Activated CD8-positive, alpha-beta T cell treated with anti-CD3 and anti-CD28 coated beads for 36 hours (primary cell): Measurements from ENCODE around the gene CDK15. TPM values are rescaled to one million over a fixed set of nuclear protein-coding genes. Genes with fewer than 3 reads are reported as not detected.

Experiments used
- ATAC-seq: fragments of 200-7000 bp; cut with Tn5 transposase; one replicate; pipeline ENCODE4 v1.10.0; 2021; ENCODE audit warnings: mild to moderate bottlenecking, moderate library complexity
- CTCF ChIA-PET: fragments of 350-600 bp; sonication (Branson Sonifier 250); formaldehyde crosslinking; loops from one replicate; lab custom pipeline; 2021; ENCODE audit warnings: antibody characterized with exemption; lab: Charles Lee
- POLR2A ChIA-PET: fragments of 350-600 bp; sonication (Branson Sonifier 250); formaldehyde crosslinking; loops from one replicate; lab custom pipeline; 2021; ENCODE audit warnings: antibody characterized with exemption; lab: Charles Lee
- DNase-seq: peaks from one replicate; pipeline ENCODE4 v3.0.0-alpha.2; 2020
- H3K27ac Mint-ChIP-seq: one replicate; pipeline ENCODE4 v1.8.0; 2021; ENCODE audit warnings: mild to moderate bottlenecking, mixed read lengths
- H3K27me3 Mint-ChIP-seq: one replicate; pipeline ENCODE4 v1.8.0; 2021; ENCODE audit warnings: mixed read lengths
- H3K36me3 Mint-ChIP-seq: one replicate; pipeline ENCODE4 v1.8.0; 2021; ENCODE audit warnings: low read depth, mixed read lengths
- H3K4me1 Mint-ChIP-seq: one replicate; pipeline ENCODE4 v1.8.0; 2021; ENCODE audit warnings: low read depth, mixed read lengths
- H3K4me3 Mint-ChIP-seq: one replicate; pipeline ENCODE4 v1.8.0; 2021; ENCODE audit warnings: mild to moderate bottlenecking, moderate library complexity, mixed read lengths
- H3K9me3 Mint-ChIP-seq: one replicate; pipeline ENCODE4 v1.8.0; 2021; ENCODE audit warnings: mixed read lengths
- intact Hi-C: fragments of 100-400 bp; cut with micrococcal nuclease; formaldehyde crosslinking; loops from one replicate; pipeline ENCODE4 v1.10.0; 2022
- total RNA-seq, 2 experiments: library from RNA; stranded (reverse); gene quantifications; one replicate each; pipeline ENCODE4 v1.2.3, GENCODE V29; 2021
- TF ChIP-seq, protein P1 (sequence below): fragments of 200-600 bp; IDR thresholded peaks from one replicate; pipeline ENCODE4 v1.8.0; 2022; ENCODE audit warnings: antibody characterized with exemption, mild to moderate bottlenecking

The CDK15 gene
- total RNA-seq, 2 experiments from 2014 or later, result not detected

DNA sequence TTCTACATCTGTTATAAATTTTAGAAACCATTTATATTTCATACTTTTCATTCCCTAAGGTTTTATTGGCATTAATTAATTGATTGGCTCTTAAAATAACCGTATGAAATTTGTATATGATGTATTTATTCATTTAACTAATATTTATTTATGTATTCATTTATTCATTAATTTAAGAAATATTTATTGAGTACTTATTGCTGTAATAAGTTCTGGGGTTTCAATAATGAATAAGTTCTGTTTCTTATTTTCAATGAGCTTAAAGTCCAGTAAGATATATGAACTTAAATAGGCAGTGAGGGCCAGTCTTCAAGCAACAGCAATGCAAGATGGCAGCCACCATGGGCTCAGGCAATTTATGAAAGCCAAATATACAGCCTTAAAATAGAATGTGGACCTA lies 17.9 kb downstream of the CDK15 start:
- no peaks in the 10 kb centered on the region for H3K4me1 Mint-ChIP-seq
- H3K27me3 Mint-ChIP-seq, result peaks cover 2% of the 10 kb centered on the region
- H3K9me3 Mint-ChIP-seq, result no peaks in the 10 kb centered on the region
- TF ChIP-seq, protein P1, sequence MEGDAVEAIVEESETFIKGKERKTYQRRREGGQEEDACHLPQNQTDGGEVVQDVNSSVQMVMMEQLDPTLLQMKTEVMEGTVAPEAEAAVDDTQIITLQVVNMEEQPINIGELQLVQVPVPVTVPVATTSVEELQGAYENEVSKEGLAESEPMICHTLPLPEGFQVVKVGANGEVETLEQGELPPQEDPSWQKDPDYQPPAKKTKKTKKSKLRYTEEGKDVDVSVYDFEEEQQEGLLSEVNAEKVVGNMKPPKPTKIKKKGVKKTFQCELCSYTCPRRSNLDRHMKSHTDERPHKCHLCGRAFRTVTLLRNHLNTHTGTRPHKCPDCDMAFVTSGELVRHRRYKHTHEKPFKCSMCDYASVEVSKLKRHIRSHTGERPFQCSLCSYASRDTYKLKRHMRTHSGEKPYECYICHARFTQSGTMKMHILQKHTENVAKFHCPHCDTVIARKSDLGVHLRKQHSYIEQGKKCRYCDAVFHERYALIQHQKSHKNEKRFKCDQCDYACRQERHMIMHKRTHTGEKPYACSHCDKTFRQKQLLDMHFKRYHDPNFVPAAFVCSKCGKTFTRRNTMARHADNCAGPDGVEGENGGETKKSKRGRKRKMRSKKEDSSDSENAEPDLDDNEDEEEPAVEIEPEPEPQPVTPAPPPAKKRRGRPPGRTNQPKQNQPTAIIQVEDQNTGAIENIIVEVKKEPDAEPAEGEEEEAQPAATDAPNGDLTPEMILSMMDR, result no peak
- intact Hi-C loops, result no loop called here
- no peak overlapping the region for H3K27ac Mint-ChIP-seq
- H3K36me3 Mint-ChIP-seq, result no peaks in the 10 kb centered on the region
- ATAC-seq (no peak), DNase-seq (no peak)
- no peak overlapping the region for H3K4me3 Mint-ChIP-seq
- ChIA-PET CTCF (interaction anchor here (0.7 kb wide), 1 partner anchor 43 kb away, joined by 3 read pairs; no protein-coding TSS in a partner anchor), POLR2A (no interaction called here)

DNA sequence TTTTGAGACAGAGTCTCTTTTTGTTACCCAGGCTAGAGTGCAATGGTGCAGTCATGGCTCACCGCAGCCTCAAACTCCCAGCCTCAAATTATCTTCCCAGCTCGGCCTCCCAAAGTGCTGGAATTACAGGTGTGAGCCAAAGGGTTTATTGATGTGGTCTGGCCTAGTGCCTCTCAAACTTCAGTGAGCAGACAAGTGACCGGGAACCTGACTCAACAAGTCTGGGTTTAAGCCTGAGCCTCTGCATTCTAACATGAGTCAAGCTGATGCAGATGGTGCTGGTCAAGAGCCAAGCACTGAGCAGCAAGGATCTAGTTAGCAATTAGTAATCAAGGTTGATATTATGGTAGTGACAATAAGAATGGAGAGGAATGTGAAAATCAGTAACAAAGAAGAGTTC lies 21.3 kb downstream of the CDK15 start:
- Mint-ChIP-seq H3K27me3 (peaks cover 3% of the 10 kb centered on the region), H3K27ac (no peak overlapping the region), H3K4me3 (no peak overlapping the region), H3K9me3 (no peaks in the 10 kb centered on the region), H3K4me1 (no peaks in the 10 kb centered on the region), H3K36me3 (no peaks in the 10 kb centered on the region)
- TF ChIP-seq, protein P1, result no peak
- ChIA-PET CTCF (no interaction called here), POLR2A (no interaction called here)
- intact Hi-C loops, result no loop called here
- DNase-seq, result no peak
- no peak for ATAC-seq

DNA sequence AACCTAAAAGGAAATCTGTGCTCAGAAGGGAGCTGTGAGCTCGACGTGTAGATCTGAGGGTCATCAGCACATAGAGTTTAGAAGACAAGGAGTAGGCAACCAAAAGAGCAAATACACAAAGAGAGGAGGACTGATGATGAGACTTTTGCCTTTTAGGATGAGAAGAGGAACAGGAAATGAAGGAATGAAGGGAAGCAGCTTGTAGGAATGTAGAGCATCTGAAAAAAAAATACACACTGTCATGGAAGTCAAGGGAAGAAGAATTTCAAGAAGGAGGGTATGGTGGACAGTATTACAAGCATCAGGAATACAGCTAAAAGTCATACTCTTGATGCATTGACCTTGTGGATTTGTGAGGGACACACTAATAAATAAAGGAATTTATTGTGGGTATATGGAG lies 21.9 kb downstream of the CDK15 start:
- intact Hi-C loops, result no loop called here
- TF ChIP-seq, protein P1, result no peak
- H3K27ac Mint-ChIP-seq, result no peak overlapping the region
- no peaks in the 10 kb centered on the region for H3K4me1 Mint-ChIP-seq
- CTCF ChIA-PET, result no interaction called here
- POLR2A ChIA-PET, result no interaction called here
- DNase-seq, result no peak
- ATAC-seq, result no peak
- no peaks in the 10 kb centered on the region for H3K36me3 Mint-ChIP-seq
- no peak overlapping the region for H3K4me3 Mint-ChIP-seq
- H3K9me3 Mint-ChIP-seq, result no peaks in the 10 kb centered on the region
- peaks cover 3% of the 10 kb centered on the region for H3K27me3 Mint-ChIP-seq

DNA sequence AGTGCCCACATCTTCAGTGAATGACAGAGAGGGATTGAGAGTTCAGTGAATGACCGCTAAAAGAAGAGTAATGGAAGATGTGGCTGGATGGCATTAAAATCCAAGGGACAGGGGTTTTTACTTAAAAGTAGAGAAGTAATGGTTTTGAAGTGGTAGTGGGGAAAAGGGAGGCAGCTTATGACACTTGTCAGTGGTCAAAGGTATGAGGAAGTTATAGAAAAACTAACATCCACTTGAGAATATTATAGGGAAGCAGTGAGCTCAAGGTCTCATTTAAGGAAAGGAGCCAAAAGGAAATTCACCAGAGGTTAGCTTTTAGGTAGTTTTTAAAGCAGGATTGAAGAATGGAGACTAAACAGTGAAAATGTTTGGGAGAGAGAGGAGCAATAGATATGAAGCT lies 24.3 kb downstream of the CDK15 start:
- no peak for DNase-seq
- intact Hi-C loops, result no loop called here
- TF ChIP-seq, protein P1, result no peak
- Mint-ChIP-seq H3K27me3 (peaks cover 3% of the 10 kb centered on the region), H3K36me3 (no peaks in the 10 kb centered on the region), H3K4me3 (no peak overlapping the region), H3K9me3 (no peaks in the 10 kb centered on the region), H3K4me1 (no peaks in the 10 kb centered on the region), H3K27ac (no peak overlapping the region)
- ChIA-PET POLR2A (interaction anchor here (1.0 kb wide), 1 partner anchor 160 kb away, joined by 3 read pairs; no protein-coding TSS in a partner anchor), CTCF (interaction anchor here (0.8 kb wide), 1 partner anchor 17 kb away, joined by 4 read pairs; no protein-coding TSS in a partner anchor)
- no peak for ATAC-seq

DNA sequence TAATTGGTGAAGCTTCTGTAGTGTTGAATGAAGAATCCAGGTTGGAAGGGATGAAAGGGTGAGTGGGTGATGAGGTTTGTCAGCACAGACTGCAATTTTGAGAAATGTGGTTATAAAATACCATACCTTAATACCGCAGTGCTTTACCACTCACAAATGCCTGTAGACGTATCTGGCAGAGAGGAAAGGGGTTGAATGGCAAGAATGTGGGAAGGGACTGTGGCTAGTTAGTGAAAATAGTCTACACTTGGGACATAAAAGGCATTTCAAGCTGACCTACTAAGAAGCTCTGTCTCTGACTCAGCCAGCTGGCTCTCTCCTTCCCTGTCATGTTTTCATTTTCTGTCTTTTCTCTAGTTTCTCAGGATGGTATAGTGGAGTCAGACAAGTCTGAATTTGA lies 25.1 kb downstream of the CDK15 start:
- TF ChIP-seq, protein P1, result no peak
- intact Hi-C loops, result no loop called here
- H3K9me3 Mint-ChIP-seq, result no peaks in the 10 kb centered on the region
- no peak overlapping the region for H3K4me3 Mint-ChIP-seq
- ATAC-seq (no peak), DNase-seq (no peak)
- H3K27me3 Mint-ChIP-seq, result peaks cover 4% of the 10 kb centered on the region
- H3K36me3 Mint-ChIP-seq, result no peaks in the 10 kb centered on the region
- POLR2A ChIA-PET, result no interaction called here
- CTCF ChIA-PET, result no interaction called here
- H3K4me1 Mint-ChIP-seq, result no peaks in the 10 kb centered on the region
- H3K27ac Mint-ChIP-seq, result no peak overlapping the region
